OCI-M2 (cell line): Measurements from ENCODE around the gene FAAH2.
"Not testable (repeated sequence)": the region's sequence is repeated elsewhere in the genome, so short reads cannot be mapped to it uniquely, and the experiment has no call there.

Experiments used
- DNase-seq: peaks from one replicate; lab custom pipeline; 2025; ENCODE audit not compliant: unreplicated experiment; lab: John Stamatoyannopoulos, UW

FAAH2 gene, protein sequence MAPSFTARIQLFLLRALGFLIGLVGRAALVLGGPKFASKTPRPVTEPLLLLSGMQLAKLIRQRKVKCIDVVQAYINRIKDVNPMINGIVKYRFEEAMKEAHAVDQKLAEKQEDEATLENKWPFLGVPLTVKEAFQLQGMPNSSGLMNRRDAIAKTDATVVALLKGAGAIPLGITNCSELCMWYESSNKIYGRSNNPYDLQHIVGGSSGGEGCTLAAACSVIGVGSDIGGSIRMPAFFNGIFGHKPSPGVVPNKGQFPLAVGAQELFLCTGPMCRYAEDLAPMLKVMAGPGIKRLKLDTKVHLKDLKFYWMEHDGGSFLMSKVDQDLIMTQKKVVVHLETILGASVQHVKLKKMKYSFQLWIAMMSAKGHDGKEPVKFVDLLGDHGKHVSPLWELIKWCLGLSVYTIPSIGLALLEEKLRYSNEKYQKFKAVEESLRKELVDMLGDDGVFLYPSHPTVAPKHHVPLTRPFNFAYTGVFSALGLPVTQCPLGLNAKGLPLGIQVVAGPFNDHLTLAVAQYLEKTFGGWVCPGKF

DNA sequence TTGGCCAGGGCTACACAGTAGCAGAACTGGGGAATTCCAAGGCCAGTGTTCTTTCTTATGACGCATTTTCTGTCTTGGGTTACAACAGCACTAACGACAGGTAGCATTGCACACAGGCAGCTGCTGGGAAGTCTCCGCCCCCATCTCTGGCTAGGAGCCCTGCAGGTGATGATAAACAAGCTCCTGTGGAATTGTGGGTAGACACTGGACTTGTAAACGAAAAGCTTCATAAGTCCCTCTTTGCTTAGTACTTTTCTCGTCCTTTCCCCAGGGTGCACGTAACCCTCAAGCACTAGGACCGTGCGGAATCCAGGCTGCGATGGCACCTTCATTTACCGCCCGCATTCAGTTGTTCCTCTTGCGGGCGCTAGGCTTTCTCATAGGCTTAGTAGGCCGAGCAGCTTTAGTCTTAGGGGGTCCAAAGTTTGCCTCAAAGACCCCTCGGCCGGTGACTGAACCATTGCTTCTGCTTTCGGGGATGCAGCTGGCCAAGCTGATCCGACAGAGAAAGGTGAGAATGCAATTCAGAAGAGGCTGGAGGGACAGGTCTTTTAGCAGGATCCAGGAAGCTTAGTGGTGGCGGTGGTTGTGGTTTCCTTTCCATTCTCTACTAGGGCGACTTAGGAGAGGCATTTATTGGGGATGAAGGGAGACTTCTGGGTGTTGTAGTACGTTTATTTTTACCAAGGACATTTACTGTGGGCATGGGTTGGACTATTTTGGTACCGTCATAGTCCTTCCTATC lies at the start of gene FAAH2:
Gene FAAH2, plus strand, starts transcription at position 200 of the 745 bp plus-strand sequence. Its CDS starts 120 bp downstream, at position 320.
- DNase-seq = no peak

- DNase-seq = no peak
Measured at GRCh38 chrX:57241967-57242366, 44.5 kb upstream of the FAAH2 start.

DNA sequence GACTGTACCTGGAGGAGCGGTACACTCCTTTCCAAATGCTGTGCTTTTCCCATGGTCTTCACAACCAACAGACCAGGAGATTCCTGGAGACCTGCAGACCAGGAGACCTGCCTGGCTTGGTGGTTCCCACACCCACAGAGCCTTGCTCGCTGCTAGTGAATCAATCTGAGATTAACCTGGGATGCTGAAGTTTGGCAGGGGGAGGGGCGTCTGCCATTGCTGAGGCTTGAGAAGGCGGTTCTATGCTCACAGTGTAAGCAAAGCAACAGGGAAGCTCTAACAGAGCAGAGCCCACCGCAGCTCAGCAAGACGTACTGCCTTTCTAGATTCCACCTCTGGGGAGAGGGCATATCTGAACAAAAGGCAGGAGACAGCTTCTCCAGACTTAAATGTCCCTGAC lies 34.5 kb upstream of the FAAH2 start:
- no peak for DNase-seq

- no peak for DNase-seq
Measured at GRCh38 chrX:57265126-57265525, 21.4 kb upstream of the FAAH2 start.

DNA sequence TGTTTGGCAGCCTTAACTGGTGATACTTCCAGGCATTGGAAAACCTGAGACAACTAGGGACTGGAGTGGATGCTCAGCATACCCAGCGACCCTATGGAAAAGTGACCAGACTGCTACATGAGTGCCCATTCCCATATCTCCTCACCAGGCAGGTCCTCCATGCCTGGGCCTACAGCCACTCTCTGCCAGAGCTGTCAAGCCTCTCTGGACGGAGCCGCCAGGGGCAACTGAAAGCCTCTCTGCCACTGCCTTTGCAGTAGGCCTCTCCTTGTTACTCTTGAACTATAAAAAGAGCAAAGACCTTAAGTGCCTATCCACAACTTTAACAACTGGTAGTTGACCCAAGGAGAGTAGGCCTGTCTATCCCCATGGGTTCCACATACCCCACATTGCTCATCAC lies 20.2 kb upstream of the FAAH2 start:
- DNase-seq = no peak

- DNase-seq = no peak
Measured at GRCh38 chrX:57266871-57267270, 19.6 kb upstream of the FAAH2 start.

- no peak for DNase-seq
Measured at GRCh38 chrX:57267308-57267707, 19.2 kb upstream of the FAAH2 start.

DNA sequence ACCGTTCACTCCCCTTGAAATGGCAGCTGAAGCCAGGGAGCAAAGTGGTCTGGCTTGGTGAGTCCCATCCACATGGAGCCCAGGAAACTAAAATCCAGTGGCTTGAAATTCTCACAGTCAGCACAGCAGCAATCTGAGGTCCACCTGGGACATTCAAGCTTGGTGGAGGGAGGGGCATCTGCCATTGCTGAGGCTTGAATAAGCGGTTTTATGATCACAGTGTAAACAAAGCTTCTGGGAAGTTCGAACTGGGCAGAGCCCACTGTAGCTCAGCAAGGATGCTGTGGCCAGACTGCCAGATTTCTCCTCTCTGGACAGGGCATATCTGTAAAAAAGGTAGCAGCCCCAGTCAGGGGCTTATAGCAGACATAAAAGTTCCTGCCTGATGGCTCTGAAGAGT lies 15.5 kb upstream of the FAAH2 start:
- no peak for DNase-seq

DNA sequence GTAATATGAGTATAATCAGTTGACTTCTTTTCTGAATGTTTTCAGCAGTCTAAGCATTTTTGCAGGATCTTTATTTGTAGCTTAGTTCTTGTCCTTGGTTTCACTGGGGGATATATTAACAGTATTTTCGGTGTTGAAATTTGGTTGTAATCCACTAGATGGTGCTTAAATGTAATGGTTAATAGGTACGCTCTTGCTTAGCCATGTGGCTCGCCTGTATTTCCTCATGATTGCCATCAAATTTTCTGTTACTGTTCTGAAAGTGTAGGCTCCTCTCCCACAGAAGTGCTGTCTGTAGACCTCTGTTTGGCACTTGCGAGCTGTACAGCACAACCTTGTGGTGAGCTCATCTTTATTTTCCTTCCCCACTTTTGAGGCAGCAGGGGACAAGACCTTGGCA lies 3.9 kb upstream of the FAAH2 start:
- no peak for DNase-seq

DNA sequence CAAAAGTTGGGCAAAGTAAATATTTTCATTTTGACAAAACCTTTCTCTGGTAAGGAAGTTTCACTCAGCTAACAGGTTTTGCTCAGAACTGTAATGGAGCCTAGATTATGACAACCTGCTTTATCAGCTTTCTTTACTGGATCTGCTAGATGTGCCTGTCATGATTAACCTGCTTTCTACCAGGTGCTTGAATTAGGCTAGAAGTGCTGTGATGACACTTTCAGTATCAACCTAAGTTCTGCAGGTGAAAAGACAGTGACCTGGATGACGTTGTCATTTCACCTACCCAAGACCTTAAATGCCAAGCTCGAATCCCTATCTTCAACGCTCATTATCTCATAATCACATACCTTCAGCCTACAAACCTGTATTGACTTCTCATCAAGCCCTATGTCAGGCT lies 1.5 kb upstream of the FAAH2 start:
- no peak for DNase-seq

DNA sequence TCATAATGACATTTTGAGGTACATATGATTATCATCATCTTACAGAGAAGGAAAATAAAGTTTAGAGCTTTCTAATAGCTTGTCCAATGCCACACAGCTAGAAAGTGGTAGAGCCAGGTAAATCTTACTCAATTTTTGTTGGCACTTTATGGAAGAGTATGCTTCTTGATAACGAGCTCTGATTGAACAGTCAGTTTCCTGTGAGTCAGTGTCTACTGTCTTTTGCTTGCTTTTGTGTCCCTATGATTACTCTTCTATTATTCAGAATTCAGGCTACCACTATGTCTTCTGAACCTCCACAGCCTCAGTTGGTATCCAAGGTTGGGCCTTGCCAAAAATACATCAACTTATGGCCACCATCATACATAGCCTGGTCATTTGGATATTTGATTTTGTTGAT lies 2.6 kb downstream of the FAAH2 start:
- DNase-seq = no peak

DNA sequence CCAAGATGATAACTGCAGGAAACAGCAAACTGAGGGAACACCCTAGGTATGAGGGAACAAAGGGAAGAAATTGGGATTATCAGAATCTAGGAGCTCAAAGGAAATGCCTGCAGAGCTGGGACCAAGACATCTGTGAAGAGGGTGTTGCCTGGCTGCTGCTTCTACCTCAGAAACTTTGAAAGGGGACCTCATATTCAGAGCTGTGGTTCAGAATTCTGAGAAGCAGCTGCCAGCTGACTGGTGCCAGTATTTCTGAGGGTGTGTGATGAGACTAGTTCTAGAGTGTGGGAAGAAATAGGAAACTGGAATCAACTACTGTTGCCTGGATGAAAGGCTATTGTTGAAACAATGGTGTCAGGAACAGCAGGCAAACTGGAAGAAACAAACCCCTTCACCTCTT lies 8.5 kb downstream of the FAAH2 start:
- DNase-seq = no peak

GRCh38 chrX:57295679-57296078 lies 9.2 kb downstream of the FAAH2 start:
- DNase-seq = not testable (repeated sequence)

DNA sequence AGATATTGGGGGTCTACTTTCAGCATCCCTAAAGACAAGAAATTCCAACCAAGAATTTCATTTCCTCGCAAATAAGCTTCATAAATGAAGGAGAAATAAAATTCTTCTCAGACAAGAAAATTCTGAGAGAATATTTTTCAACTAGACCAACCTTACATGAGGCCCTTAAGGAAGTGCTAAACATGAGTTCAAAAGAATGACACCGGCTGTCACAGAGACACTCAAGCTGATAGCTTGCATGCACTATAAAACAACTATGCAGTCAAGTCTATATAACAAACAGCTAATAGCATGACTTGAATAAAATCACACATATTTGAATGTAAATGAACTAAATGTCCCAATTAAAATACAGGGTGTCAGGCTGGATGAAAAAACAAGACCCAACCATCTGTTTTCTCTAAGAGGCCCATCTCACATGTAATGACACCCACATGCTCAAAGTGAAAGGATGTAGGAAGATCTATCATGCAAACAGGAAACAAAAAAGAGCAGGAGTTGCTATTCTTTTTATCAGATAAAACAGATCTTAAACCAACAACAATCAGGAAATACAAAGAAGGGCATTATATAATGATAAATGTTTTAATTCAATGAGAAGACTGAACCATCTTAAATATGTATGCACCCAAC lies 27.2 kb downstream of the FAAH2 start:
- DNase-seq = no peak

- DNase-seq = no peak
Measured at GRCh38 chrX:57329008-57329407, 42.5 kb downstream of the FAAH2 start.

DNA sequence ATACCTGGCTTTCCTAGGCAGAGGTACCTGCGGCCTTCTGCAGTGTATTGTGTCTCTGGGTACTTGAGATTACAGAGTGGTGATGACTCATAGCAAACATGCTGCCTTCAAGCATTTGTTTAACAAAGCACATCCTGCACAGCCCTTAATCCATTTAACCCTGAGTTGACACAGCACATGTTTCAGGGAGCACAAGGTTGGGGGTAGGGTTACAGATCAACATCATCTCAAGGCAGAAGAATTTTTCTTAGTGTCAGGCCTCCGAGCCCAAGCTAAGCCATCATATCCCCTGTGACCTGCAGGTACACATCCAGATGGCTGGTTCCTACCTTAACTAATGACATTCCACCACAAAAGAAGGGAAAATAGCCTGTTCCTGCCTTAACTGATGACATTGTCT lies 49.3 kb downstream of the FAAH2 start:
- not testable (repeated sequence) for DNase-seq

- no peak for DNase-seq
Measured at GRCh38 chrX:57353472-57354132, 67.1 kb downstream of the FAAH2 start.

DNA sequence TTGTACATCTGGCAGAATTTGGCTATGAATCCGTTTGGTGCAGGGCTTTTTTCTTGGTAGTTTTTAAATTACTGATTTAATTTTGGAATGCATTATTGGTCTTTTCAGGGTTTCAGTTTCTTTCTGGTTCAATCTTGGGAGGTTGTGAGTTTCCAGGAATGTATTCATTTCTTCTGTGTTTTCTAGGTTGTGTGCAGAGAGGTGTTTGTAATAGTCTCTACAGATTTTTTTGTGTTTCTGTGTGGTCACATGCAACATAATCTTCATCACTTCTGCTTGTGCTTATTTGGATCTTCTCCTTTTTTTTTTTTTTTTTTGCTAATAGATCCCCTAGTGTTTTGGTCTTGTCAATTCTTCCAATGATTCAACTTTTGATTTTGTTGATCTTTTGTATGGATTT lies 77.6 kb downstream of the FAAH2 start:
- DNase-seq = no peak

GRCh38 chrX:57366430-57366829 lies 79.9 kb downstream of the FAAH2 start:
- no peak for DNase-seq

- no peak for DNase-seq
Measured at GRCh38 chrX:57367649-57368048, 81.1 kb downstream of the FAAH2 start.

DNA sequence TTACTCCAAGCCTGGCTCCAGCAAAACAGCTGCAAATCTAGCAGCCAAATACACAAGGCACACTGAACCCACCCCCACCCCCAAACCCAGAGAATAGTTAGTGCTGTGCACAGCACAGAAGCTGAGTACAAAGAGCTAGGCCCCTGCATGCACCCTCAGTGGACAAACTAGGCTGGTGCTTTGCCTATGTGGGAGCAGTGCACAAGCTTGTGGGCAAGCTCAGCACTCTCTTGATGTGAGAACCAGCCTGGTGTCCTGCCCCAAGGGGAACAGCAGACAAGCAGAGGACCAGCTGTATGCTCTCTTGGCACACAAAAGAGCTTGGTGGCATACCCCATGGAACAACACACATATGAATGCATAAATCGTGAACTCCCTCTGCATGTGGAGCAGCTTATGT lies 81.7 kb downstream of the FAAH2 start:
- no peak for DNase-seq
